HepG2 (cell line): ENCODE measurements around the gene OSCP1. TPM values are rescaled to one million over a fixed set of nuclear protein-coding genes. Genes with fewer than 3 reads are reported as not detected.

ENCODE experiments used
- FOXP4 ChIP-seq: sonication (generic); formaldehyde crosslinking; IDR thresholded peaks from 2 replicates; pipeline ENCODE4 v1.4.0; 2020; ENCODE audit warnings: missing genetic modification reagents
- HNF4G ChIP-seq, 2 experiments: sonication (generic) in 1 of 2; formaldehyde crosslinking in 1 of 2; IDR thresholded peaks; 2 replicates each; pipeline versions ENCODE4 v1.4.0 to v1.6.1; 2011 to 2020; ENCODE audit warnings: borderline replicate concordance in 2 of 2, low read depth in 2 of 2, mild to moderate bottlenecking in 2 of 2, low read length in 1 of 2, missing genetic modification reagents in 1 of 2, moderate library complexity in 1 of 2
- KLF6 ChIP-seq: IDR thresholded peaks from 2 replicates; pipeline ENCODE4 v1.8.0; 2016; ENCODE audit warnings: missing biosample characterization, missing genetic modification reagents
- RFXANK ChIP-seq: IDR thresholded peaks from 2 replicates; pipeline ENCODE4 v1.6.1; 2016
- RXRA ChIP-seq: sonication (generic); formaldehyde crosslinking; IDR thresholded peaks from 2 replicates; pipeline ENCODE4 v1.5.1; 2020; ENCODE audit warnings: missing genetic modification reagents
- SIX1 ChIP-seq: sonication (generic); formaldehyde crosslinking; IDR thresholded peaks from 2 replicates; pipeline ENCODE4 v1.4.0; 2020; ENCODE audit warnings: missing genetic modification reagents, borderline replicate concordance
- SKI ChIP-seq: fragments of 450-650 bp; IDR thresholded peaks from one replicate; pipeline ENCODE4 v1.6.1; 2018; ENCODE audit warnings: mild to moderate bottlenecking; ENCODE audit not compliant: partially characterized antibody
- SRSF4 ChIP-seq: fragments of 200-400 bp; formaldehyde crosslinking; IDR thresholded peaks from one replicate; pipeline ENCODE4 v1.6.1; 2018; ENCODE audit warnings: mild to moderate bottlenecking, low read depth, low read length, moderate library complexity; ENCODE audit not compliant: poor library complexity, severe bottlenecking
- STAG1 ChIP-seq: sonication (generic); formaldehyde crosslinking; IDR thresholded peaks from 2 replicates; pipeline ENCODE4 v1.4.0; 2020; ENCODE audit warnings: missing genetic modification reagents
- TSC22D2 ChIP-seq: sonication (generic); formaldehyde crosslinking; IDR thresholded peaks from 2 replicates; pipeline ENCODE4 v1.5.1; 2020; ENCODE audit warnings: missing genetic modification reagents, mild to moderate bottlenecking, borderline replicate concordance
- ZFP91 ChIP-seq: sonication (generic); formaldehyde crosslinking; IDR thresholded peaks from 2 replicates; pipeline ENCODE4 v1.9.0; 2022; ENCODE audit warnings: missing genetic modification reagents, mild to moderate bottlenecking, borderline replicate concordance
- ZNF18 ChIP-seq: sonication (generic); formaldehyde crosslinking; IDR thresholded peaks from 2 replicates; pipeline ENCODE4 v1.8.0; 2022; ENCODE audit warnings: mild to moderate bottlenecking, missing genetic modification reagents; ENCODE audit not compliant: insufficient replicate concordance
- ZNF646 ChIP-seq: sonication (generic); formaldehyde crosslinking; IDR thresholded peaks from 2 replicates; pipeline ENCODE4 v1.9.0; 2021; ENCODE audit warnings: mild to moderate bottlenecking, missing genetic modification reagents
- ZNF777 ChIP-seq: sonication (generic); formaldehyde crosslinking; IDR thresholded peaks from 2 replicates; pipeline ENCODE4 v1.4.0; 2020; ENCODE audit warnings: missing genetic modification reagents
- ZSCAN22 ChIP-seq: sonication (generic); formaldehyde crosslinking; IDR thresholded peaks from 2 replicates; pipeline ENCODE4 v1.4.0; 2020; ENCODE audit warnings: mild to moderate bottlenecking, missing genetic modification reagents
- ZZZ3 ChIP-seq: sonication (generic); formaldehyde crosslinking; IDR thresholded peaks from 2 replicates; pipeline ENCODE4 v1.4.0; 2020; ENCODE audit warnings: missing genetic modification reagents, mild to moderate bottlenecking, borderline replicate concordance
- polyA plus RNA-seq, 8 experiments: library from polyadenylated mRNA; depleted of rRNA in 3 of 8; stranded (reverse) in 7 of 8; unstranded in 1 of 8; fragments of >200 nt; fragmentation: Illumina TruSeq in 4 of 8; extraction: Trizol in 4 of 8; gene quantifications; 2 replicates each; pipeline versions ENCODE4 v1.2.1 to v1.2.3, GENCODE V29; 2011 to 2016; ENCODE audit warnings: low read depth in 4 of 8, missing spikeins in 1 of 8, mixed read lengths in 1 of 8; ENCODE audit not compliant: insufficient read depth in 1 of 8
- total RNA-seq, 5 experiments: library from RNA; depleted of rRNA; stranded (reverse); fragments of >200 nt; fragmentation: Illumina TruSeq; extraction: Trizol; gene quantifications; 2 replicates each; pipeline ENCODE4 v1.2.3, GENCODE V29; 2016; ENCODE audit warnings: low read depth in 1 of 5

Gene OSCP1
- total and polyA plus RNA-seq, 2 of the 13 experiments (the other 11 are each of a cell fraction or from before 2014, with no cell fraction given): 0.60 to 0.84 TPM

GRCh38 chr1:36463803-36464604 is 13.8 kb upstream of the OSCP1 start, which contains the start of gene MRPS15 (continued):
- TF ChIP-seq ZNF18 (no peak), ZNF777 (no peak; the same call in 1 of the 2 replicates), ZZZ3 (CRISPR knock-in tag) (0 out of 2 replicates have a peak, but pooled peaks have one; percentile 35), ZFP91 (CRISPR knock-in tag) (peak; percentile 90; the same call in 1 of the 2 replicates), RXRA (CRISPR knock-in tag) (peak; percentile 86), TSC22D2 (CRISPR knock-in tag) (peak; percentile 93), SKI (peak; percentile 42), STAG1 (CRISPR knock-in tag) (no peak), HNF4G (IDR thresholded peaks at IDR 0.05; ENCODE audit: borderline replicate concordance, low read depth, low read length) (peak; percentile 8; the same call in 1 of the 2 replicates), HNF4G (CRISPR knock-in tag; IDR thresholded peaks at IDR 0.05; ENCODE audit: borderline replicate concordance, low read depth) (no peak), FOXP4 (CRISPR knock-in tag) (peak; percentile 67; the same call in 1 of the 2 replicates), KLF6 (CRISPR knock-in tag) (peak; percentile 83; the same call in 1 of the 2 replicates), ZNF646 (no peak), RFXANK (CRISPR knock-in tag) (no peak; the same call in 1 of the 2 replicates), SRSF4 (no peak), SIX1 (peak; percentile 67), ZSCAN22 (CRISPR knock-in tag) (no peak)
